Glomerular endothelial cell (primary cell): Measurements from ENCODE around the gene CFAP43. TPM values are rescaled to one million over a fixed set of nuclear protein-coding genes. Genes with fewer than 3 reads are reported as not detected.
"Not testable (repeated sequence)": the region's sequence is repeated elsewhere in the genome, so short reads cannot be mapped to it uniquely, and the experiment has no call there.

ENCODE experiments used
- DNase-seq: peaks from one replicate; pipeline ENCODE4 v3.0.0-alpha.2; 2011; ENCODE audit warnings: low read depth, low spot score; ENCODE audit errors: extremely low read depth
- total RNA-seq: library from RNA; depleted of rRNA; stranded (reverse); fragments of >200 nt; gene quantifications from 2 replicates; pipeline ENCODE4 v1.2.3, GENCODE V29; 2015

Gene CFAP43
- total RNA-seq, 1 donor from 2014 or later, result 0.18 TPM

- DNase-seq, result no peak
Observed at GRCh38 chr10:104234934-104235333, 2.8 kb upstream of the CFAP43 start.

- DNase-seq, result no peak
Observed at GRCh38 chr10:104233817-104234216, 1.7 kb upstream of the CFAP43 start.

GRCh38 chr10:104232613-104233102, 494 bp upstream of the CFAP43 start:
- DNase-seq, result no peak

GRCh38 chr10:104230490-104230889, 1.7 kb downstream of the CFAP43 start:
- DNase-seq, result no peak

GRCh38 chr10:104223304-104223703, 8.9 kb downstream of the CFAP43 start:
- DNase-seq, result no peak

- no peak for DNase-seq
Observed at GRCh38 chr10:104220522-104220921, 11.6 kb downstream of the CFAP43 start.

GRCh38 chr10:104218751-104219150, 13.4 kb downstream of the CFAP43 start:
- DNase-seq, result no peak

- DNase-seq, result no peak
Observed at GRCh38 chr10:104216631-104217030, 15.5 kb downstream of the CFAP43 start.

GRCh38 chr10:104209575-104210198, 22.5 kb downstream of the CFAP43 start:
- no peak for DNase-seq

- DNase-seq, result no peak
Observed at GRCh38 chr10:104208730-104209129, 23.4 kb downstream of the CFAP43 start.

- DNase-seq, result no peak
Observed at GRCh38 chr10:104202231-104202630, 29.9 kb downstream of the CFAP43 start.

- DNase-seq, result no peak
Observed at GRCh38 chr10:104201636-104202035, 30.5 kb downstream of the CFAP43 start.

- DNase-seq, result no peak
Observed at GRCh38 chr10:104199567-104199966, 32.6 kb downstream of the CFAP43 start.

- DNase-seq, result no peak
Observed at GRCh38 chr10:104197364-104197763, 34.8 kb downstream of the CFAP43 start.

GRCh38 chr10:104195706-104196105, 36.5 kb downstream of the CFAP43 start:
- DNase-seq, result no peak

- DNase-seq, result no peak
Observed at GRCh38 chr10:104193787-104194186, 38.4 kb downstream of the CFAP43 start.

GRCh38 chr10:104190695-104191094, 41.5 kb downstream of the CFAP43 start:
- no peak for DNase-seq

GRCh38 chr10:104183682-104184081, 48.5 kb downstream of the CFAP43 start:
- DNase-seq, result no peak

GRCh38 chr10:104174136-104174535, 58.0 kb downstream of the CFAP43 start:
- not testable (repeated sequence) for DNase-seq

GRCh38 chr10:104170610-104171254, 61.4 kb downstream of the CFAP43 start:
- DNase-seq, result no peak

GRCh38 chr10:104155591-104155990, 76.6 kb downstream of the CFAP43 start:
- no peak for DNase-seq

GRCh38 chr10:104151737-104152136, 80.4 kb downstream of the CFAP43 start:
- DNase-seq, result no peak
